SK-N-SH treated with all-trans-retinoic acid at 6 μM for 48 hours (cell line): ENCODE results near the gene KRTAP19-4.

Source experiments
- ATAC-seq: fragments of 200-7000 bp; cut with Tn5 transposase; 3 replicates; pipeline ENCODE4 v1.9.1; 2020; ENCODE audit warnings: mild to moderate bottlenecking, moderate library complexity
- ARNTL ChIP-seq: fragments of 450-650 bp; formaldehyde crosslinking; IDR thresholded peaks from 2 replicates; pipeline ENCODE4 v1.5.0; 2020; ENCODE audit warnings: low read depth, mild to moderate bottlenecking, moderate library complexity, borderline replicate concordance
- BACH2 ChIP-seq: fragments of 250-450 bp; sonication (Bioruptor Pico); IDR thresholded peaks from 2 replicates; pipeline ENCODE4 v1.9.0; 2021; ENCODE audit warnings: mild to moderate bottlenecking, borderline replicate concordance
- CSDC2 ChIP-seq: fragments of 250-450 bp; sonication (Bioruptor Pico); IDR thresholded peaks from 2 replicates; pipeline ENCODE4 v1.5.0; 2020; ENCODE audit warnings: mild to moderate bottlenecking, moderate library complexity
- ESRRG ChIP-seq: fragments of 250-450 bp; sonication (Bioruptor Pico); IDR thresholded peaks from 2 replicates; pipeline ENCODE4 v1.6.1; 2021; ENCODE audit warnings: mild to moderate bottlenecking
- GLIS3 ChIP-seq: fragments of 250-450 bp; sonication (Bioruptor Pico); IDR thresholded peaks from 2 replicates; pipeline ENCODE4 v1.5.0; 2020; ENCODE audit warnings: mild to moderate bottlenecking, moderate library complexity
- ISL1 ChIP-seq: fragments of 250-450 bp; sonication (Bioruptor Pico); IDR thresholded peaks from 2 replicates; pipeline ENCODE4 v2.1.2; 2022; ENCODE audit warnings: mild to moderate bottlenecking, moderate library complexity
- OSR1 ChIP-seq: fragments of 250-450 bp; sonication (Bioruptor Pico); IDR thresholded peaks from 2 replicates; pipeline ENCODE4 v1.8.0; 2022; ENCODE audit warnings: moderate library complexity, mild to moderate bottlenecking, inconsistent platforms
- PPARA ChIP-seq: fragments of 250-450 bp; sonication (Bioruptor Pico); IDR thresholded peaks from 2 replicates; pipeline ENCODE4 v1.5.0; 2020; ENCODE audit warnings: mild to moderate bottlenecking, borderline replicate concordance
- RARB ChIP-seq: fragments of 250-450 bp; sonication (Bioruptor Pico); IDR thresholded peaks from 2 replicates; pipeline ENCODE4 v1.8.0; 2021; ENCODE audit warnings: mild to moderate bottlenecking, moderate library complexity
- SNAI2 ChIP-seq: fragments of 250-450 bp; sonication (Bioruptor Pico); IDR thresholded peaks from 2 replicates; pipeline ENCODE4 v1.5.0; 2020; ENCODE audit warnings: mild to moderate bottlenecking, moderate library complexity
- TCF4 ChIP-seq: fragments of 250-450 bp; sonication (Bioruptor Pico); IDR thresholded peaks from 2 replicates; pipeline ENCODE4 v1.8.0; 2021; ENCODE audit warnings: mild to moderate bottlenecking, moderate library complexity, borderline replicate concordance
- TOX ChIP-seq: fragments of 250-450 bp; sonication (Bioruptor Pico); IDR thresholded peaks from 2 replicates; pipeline ENCODE4 v1.8.0; 2021; ENCODE audit warnings: mild to moderate bottlenecking, moderate library complexity, borderline replicate concordance
- ZC3H10 ChIP-seq: fragments of 250-450 bp; sonication (Bioruptor Pico); IDR thresholded peaks from 2 replicates; pipeline ENCODE4 v1.5.1; 2021; ENCODE audit warnings: mild to moderate bottlenecking, moderate library complexity
- ZFP3 ChIP-seq: fragments of 250-450 bp; sonication (Bioruptor Pico); IDR thresholded peaks from 2 replicates; pipeline ENCODE4 v1.5.0; 2020; ENCODE audit warnings: mild to moderate bottlenecking, moderate library complexity
- ZFP30 ChIP-seq: fragments of 450-650 bp; formaldehyde crosslinking; IDR thresholded peaks from 2 replicates; pipeline ENCODE4 v1.5.0; 2022; ENCODE audit warnings: mild to moderate bottlenecking, moderate library complexity
- ZNF565 ChIP-seq: fragments of 450-650 bp; formaldehyde crosslinking; conservative IDR thresholded peaks from 2 replicates; pipeline ENCODE4 v1.5.0; 2020; ENCODE audit warnings: low read depth, mild to moderate bottlenecking, moderate library complexity
- ZNF70 ChIP-seq: fragments of 450-650 bp; formaldehyde crosslinking; IDR thresholded peaks from 2 replicates; pipeline ENCODE4 v1.5.0; 2020; ENCODE audit warnings: mild to moderate bottlenecking, moderate library complexity
- ZNF8 ChIP-seq: fragments of 450-650 bp; formaldehyde crosslinking; IDR thresholded peaks from 2 replicates; pipeline ENCODE4 v1.5.0; 2020; ENCODE audit warnings: mild to moderate bottlenecking, moderate library complexity
- TF ChIP-seq, protein P1 (sequence below): fragments of 250-450 bp; sonication (Bioruptor Pico); IDR thresholded peaks from 2 replicates; pipeline ENCODE4 v1.5.1; 2020; ENCODE audit warnings: low read depth, mild to moderate bottlenecking, moderate library complexity
- TF ChIP-seq, protein P2 (sequence below): fragments of 250-450 bp; sonication (Bioruptor Pico); IDR thresholded peaks from 2 replicates; pipeline ENCODE4 v1.5.1; 2021; ENCODE audit warnings: mild to moderate bottlenecking, moderate library complexity
- TF ChIP-seq, protein P3 (sequence below): fragments of 250-450 bp; sonication (Bioruptor Pico); IDR thresholded peaks from 2 replicates; pipeline ENCODE4 v1.5.0; 2020; ENCODE audit warnings: mild to moderate bottlenecking, moderate library complexity
- TF ChIP-seq, protein P4 (sequence below): fragments of 250-450 bp; sonication (Bioruptor Pico); IDR thresholded peaks from 2 replicates; pipeline ENCODE4 v1.8.0; 2021; ENCODE audit warnings: low read depth, mild to moderate bottlenecking, moderate library complexity, borderline replicate concordance
- TF ChIP-seq, protein P5 (sequence below): fragments of 250-450 bp; sonication (Bioruptor Pico); IDR thresholded peaks from 2 replicates; pipeline ENCODE4 v1.8.0; 2020; ENCODE audit warnings: mild to moderate bottlenecking, moderate library complexity, borderline replicate concordance

KRTAP19-4 gene

DNA sequence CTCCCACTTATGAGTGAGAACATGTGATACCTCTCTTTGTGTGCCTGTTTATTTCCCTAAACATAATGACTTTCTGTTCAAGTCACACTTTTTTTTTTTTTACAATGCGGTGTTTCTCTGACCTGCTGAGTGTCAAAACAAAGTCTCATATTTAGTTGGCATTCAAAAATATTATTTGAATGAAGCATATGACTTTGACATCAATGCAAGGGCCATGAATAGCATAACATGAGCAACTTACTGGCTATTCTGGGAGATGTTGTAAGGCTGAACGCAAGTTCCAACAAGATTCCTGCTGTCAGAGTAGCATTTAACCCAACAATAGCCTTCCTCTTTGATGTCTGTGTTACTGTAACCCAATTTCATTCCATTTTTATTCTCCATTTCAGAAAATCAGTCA lies 14.8 kb downstream of the KRTAP19-4 start:
- TF ChIP-seq ZFP30 (CRISPR knock-in tag) (no peak), OSR1 (no peak), TCF4 (no peak), SNAI2 (CRISPR knock-in tag) (no peak), ZFP3 (CRISPR knock-in tag) (no peak), ESRRG (CRISPR knock-in tag) (no peak), RARB (CRISPR knock-in tag) (no peak), ZNF70 (no peak), CSDC2 (CRISPR knock-in tag) (no peak), ZNF8 (CRISPR knock-in tag) (no peak), BACH2 (CRISPR knock-in tag) (no peak), GLIS3 (CRISPR knock-in tag) (no peak), TOX (CRISPR knock-in tag) (no peak), ARNTL (CRISPR knock-in tag) (no peak), ZC3H10 (CRISPR knock-in tag) (no peak), PPARA (CRISPR knock-in tag) (no peak)
- TF ChIP-seq, protein P1, sequence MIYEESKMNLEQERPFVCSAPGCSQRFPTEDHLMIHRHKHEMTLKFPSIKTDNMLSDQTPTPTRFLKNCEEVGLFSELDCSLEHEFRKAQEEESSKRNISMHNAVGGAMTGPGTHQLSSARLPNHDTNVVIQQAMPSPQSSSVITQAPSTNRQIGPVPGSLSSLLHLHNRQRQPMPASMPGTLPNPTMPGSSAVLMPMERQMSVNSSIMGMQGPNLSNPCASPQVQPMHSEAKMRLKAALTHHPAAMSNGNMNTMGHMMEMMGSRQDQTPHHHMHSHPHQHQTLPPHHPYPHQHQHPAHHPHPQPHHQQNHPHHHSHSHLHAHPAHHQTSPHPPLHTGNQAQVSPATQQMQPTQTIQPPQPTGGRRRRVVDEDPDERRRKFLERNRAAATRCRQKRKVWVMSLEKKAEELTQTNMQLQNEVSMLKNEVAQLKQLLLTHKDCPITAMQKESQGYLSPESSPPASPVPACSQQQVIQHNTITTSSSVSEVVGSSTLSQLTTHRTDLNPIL (CRISPR knock-in tag): no peak
- TF ChIP-seq, protein P2, sequence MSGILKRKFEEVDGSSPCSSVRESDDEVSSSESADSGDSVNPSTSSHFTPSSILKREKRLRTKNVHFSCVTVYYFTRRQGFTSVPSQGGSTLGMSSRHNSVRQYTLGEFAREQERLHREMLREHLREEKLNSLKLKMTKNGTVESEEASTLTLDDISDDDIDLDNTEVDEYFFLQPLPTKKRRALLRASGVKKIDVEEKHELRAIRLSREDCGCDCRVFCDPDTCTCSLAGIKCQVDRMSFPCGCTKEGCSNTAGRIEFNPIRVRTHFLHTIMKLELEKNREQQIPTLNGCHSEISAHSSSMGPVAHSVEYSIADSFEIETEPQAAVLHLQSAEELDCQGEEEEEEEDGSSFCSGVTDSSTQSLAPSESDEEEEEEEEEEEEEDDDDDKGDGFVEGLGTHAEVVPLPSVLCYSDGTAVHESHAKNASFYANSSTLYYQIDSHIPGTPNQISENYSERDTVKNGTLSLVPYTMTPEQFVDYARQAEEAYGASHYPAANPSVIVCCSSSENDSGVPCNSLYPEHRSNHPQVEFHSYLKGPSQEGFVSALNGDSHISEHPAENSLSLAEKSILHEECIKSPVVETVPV (CRISPR knock-in tag): no peak
- TF ChIP-seq, protein P3, sequence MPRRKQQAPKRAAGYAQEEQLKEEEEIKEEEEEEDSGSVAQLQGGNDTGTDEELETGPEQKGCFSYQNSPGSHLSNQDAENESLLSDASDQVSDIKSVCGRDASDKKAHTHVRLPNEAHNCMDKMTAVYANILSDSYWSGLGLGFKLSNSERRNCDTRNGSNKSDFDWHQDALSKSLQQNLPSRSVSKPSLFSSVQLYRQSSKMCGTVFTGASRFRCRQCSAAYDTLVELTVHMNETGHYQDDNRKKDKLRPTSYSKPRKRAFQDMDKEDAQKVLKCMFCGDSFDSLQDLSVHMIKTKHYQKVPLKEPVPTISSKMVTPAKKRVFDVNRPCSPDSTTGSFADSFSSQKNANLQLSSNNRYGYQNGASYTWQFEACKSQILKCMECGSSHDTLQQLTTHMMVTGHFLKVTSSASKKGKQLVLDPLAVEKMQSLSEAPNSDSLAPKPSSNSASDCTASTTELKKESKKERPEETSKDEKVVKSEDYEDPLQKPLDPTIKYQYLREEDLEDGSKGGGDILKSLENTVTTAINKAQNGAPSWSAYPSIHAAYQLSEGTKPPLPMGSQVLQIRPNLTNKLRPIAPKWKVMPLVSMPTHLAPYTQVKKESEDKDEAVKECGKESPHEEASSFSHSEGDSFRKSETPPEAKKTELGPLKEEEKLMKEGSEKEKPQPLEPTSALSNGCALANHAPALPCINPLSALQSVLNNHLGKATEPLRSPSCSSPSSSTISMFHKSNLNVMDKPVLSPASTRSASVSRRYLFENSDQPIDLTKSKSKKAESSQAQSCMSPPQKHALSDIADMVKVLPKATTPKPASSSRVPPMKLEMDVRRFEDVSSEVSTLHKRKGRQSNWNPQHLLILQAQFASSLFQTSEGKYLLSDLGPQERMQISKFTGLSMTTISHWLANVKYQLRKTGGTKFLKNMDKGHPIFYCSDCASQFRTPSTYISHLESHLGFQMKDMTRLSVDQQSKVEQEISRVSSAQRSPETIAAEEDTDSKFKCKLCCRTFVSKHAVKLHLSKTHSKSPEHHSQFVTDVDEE (CRISPR knock-in tag): no peak
- TF ChIP-seq, protein P4, sequence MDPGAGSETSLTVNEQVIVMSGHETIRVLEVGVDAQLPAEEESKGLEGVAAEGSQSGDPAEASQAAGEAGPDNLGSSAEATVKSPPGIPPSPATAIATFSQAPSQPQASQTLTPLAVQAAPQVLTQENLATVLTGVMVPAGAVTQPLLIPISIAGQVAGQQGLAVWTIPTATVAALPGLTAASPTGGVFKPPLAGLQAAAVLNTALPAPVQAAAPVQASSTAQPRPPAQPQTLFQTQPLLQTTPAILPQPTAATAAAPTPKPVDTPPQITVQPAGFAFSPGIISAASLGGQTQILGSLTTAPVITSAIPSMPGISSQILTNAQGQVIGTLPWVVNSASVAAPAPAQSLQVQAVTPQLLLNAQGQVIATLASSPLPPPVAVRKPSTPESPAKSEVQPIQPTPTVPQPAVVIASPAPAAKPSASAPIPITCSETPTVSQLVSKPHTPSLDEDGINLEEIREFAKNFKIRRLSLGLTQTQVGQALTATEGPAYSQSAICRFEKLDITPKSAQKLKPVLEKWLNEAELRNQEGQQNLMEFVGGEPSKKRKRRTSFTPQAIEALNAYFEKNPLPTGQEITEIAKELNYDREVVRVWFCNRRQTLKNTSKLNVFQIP: no peak
- ATAC-seq: no peak

DNA sequence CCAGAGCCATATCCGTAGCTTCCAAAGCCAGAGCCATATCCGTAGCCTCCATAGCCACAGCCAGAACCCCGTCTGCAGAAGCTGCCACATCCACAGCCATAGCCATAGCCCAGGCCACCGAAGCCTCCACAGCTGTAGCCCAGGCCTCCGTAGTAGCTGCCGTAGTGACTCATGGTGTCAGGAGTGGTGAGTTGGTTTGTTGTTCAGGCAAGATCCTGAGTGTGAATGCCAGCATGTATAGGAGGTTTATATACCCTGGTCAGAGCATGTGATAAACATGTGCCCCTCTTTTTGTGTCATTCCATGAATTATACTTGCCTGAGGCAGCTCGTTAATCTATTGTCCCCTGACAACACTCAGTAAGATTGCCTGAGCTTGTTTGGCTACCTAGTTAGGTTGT lies 16.8 kb downstream of the KRTAP19-4 start, which contains the start of gene KRTAP19-1:
Gene KRTAP19-1 (minus strand): TSS at position 223 of the 400 bp plus-strand sequence. CDS start 50 bp downstream, at position 173.
- TF ChIP-seq, protein P2 (CRISPR knock-in tag): no peak
- TF ChIP-seq GLIS3 (CRISPR knock-in tag) (no peak), ZC3H10 (CRISPR knock-in tag) (no peak), TCF4 (no peak), BACH2 (CRISPR knock-in tag) (no peak), ZFP30 (CRISPR knock-in tag) (no peak), ARNTL (CRISPR knock-in tag) (no peak), OSR1 (no peak), ZNF565 (CRISPR knock-in tag) (no peak), PPARA (CRISPR knock-in tag) (no peak), ZFP3 (CRISPR knock-in tag) (no peak), ISL1 (CRISPR knock-in tag) (no peak), CSDC2 (CRISPR knock-in tag) (no peak), TOX (CRISPR knock-in tag) (no peak)
- TF ChIP-seq, protein P1 (CRISPR knock-in tag): no peak
- TF ChIP-seq, protein P5, sequence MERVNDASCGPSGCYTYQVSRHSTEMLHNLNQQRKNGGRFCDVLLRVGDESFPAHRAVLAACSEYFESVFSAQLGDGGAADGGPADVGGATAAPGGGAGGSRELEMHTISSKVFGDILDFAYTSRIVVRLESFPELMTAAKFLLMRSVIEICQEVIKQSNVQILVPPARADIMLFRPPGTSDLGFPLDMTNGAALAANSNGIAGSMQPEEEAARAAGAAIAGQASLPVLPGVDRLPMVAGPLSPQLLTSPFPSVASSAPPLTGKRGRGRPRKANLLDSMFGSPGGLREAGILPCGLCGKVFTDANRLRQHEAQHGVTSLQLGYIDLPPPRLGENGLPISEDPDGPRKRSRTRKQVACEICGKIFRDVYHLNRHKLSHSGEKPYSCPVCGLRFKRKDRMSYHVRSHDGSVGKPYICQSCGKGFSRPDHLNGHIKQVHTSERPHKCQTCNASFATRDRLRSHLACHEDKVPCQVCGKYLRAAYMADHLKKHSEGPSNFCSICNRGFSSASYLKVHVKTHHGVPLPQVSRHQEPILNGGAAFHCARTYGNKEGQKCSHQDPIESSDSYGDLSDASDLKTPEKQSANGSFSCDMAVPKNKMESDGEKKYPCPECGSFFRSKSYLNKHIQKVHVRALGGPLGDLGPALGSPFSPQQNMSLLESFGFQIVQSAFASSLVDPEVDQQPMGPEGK (CRISPR knock-in tag): no peak
- ATAC-seq: no peak
